Measurements from ENCODE around the gene MB. TPM values are rescaled to one million over a fixed set of nuclear protein-coding genes. Genes with fewer than 3 reads are reported as not detected.
A peak's percentile ranks its signal among the peaks of the same experiment; 100 is the strongest.

The MB gene
- total RNA-seq, 2 experiments from 2014 or later = not detected

DNA sequence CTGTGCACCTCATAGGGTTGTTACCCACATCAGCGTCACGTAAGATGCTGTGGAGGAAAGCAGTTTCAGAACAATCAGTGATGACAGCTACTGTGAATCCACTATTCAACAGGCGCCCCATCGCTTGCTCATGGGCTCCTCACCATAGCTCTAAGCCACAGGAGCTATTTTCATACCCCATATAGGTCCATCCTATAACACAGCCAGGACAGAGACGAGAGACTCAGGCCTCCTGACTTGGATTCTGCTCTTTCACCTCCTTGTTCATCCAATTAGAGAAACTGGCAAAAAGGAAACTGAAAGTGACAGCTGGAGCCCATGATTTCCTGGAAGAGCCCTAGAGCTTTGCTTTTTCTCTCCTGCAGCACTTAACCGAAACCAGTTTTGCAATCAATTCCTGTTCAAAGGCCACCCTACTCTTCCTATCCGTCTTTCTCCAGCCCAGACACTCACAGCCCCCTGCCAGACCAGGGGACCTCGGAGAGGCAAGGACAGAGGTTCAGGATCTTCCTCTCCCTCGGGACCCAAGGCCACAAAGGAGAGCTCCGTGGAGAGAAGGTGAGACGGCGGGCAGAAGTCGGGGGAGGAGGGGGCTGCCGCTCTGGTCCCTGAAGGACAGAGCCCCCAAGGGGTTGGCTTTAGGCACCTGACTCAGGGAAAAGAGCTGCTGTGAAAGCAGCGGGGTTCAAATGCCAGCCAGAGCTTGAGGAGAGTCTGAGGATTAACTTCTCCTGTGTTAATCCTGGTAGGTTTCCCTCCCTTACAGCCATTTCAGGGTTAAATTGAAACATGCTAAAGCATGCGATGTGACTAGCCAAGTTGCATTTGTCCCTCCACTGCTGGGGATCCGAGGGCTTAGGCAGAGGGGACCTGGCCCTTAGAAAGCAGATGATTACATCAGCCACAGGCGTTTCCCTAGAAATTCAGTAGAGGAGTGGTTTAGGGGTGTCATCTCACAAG lies 31.2 kb upstream of the MB start, which contains the start of gene APOL6:
Gene APOL6, plus strand, starts transcription at position 381 of the 960 bp plus-strand sequence. CDS start 7,980 bp downstream, outside the sequence.
- peaks cover 5% of the 10 kb centered on the region; the same call in 1 of the 2 replicates for H3K9me3 ChIP-seq (ENCODE audit: low read length)
- H3K36me3 ChIP-seq (ENCODE audit: insufficient read depth, low read length) = peaks cover 7% of the 10 kb centered on the region
- H2AFZ ChIP-seq (ENCODE audit: low read length) = peak within 1 kb of the TSS; percentile 58
- peak; percentile 81 for DNase-seq (ENCODE audit: low spot score)
- H3K4me1 ChIP-seq (ENCODE audit: insufficient read depth, low read length, poor library complexity, severe bottlenecking) = peaks cover 51% of the 10 kb centered on the region
- TSS peak; percentile 70 for BruUV-seq (replicated peaks)
- H3K9me2 ChIP-seq (ENCODE audit: insufficient read depth, low read length) = no peaks in the 10 kb centered on the region
- H3K27ac ChIP-seq (ENCODE audit: low read depth, low read length, poor library complexity, severe bottlenecking) = peak within 1 kb of the TSS; percentile 90
- ChIA-PET POLR2A (interaction anchor here (0.5 to 1.9 kb wide), 14 partner anchors 14 to 438 kb away, joined by 3 to 8 read pairs (median 3); no protein-coding TSS in a partner anchor), CTCF (ENCODE audit: unreplicated experiment) (interaction anchor here (0.6 kb wide), 1 partner anchor 52 kb away, joined by 5 read pairs; no protein-coding TSS in a partner anchor)
- no peaks in the 10 kb centered on the region for H4K20me1 ChIP-seq (ENCODE audit: insufficient read depth, low read length)
- intact Hi-C loops (cut with micrococcal nuclease; ENCODE audit: unreplicated experiment) = loop anchor here (1.0 to 5.0 kb wide), 3 partner anchors 79 to 273 kb away; no protein-coding TSS in a partner anchor
- peak within 1 kb of the TSS; percentile 76 for H3K4me3 ChIP-seq (ENCODE audit: low read depth, low read length, poor library complexity, severe bottlenecking)
- peaks cover 29% of the 10 kb centered on the region for H3K79me2 ChIP-seq (ENCODE audit: insufficient read depth, low read depth, low read length)
- peak within 1 kb of the TSS; percentile 83 for H3K4me2 ChIP-seq (ENCODE audit: low read length)
- no peak for TF ChIP-seq EZH2phosphoT487 (IDR thresholded peaks at IDR 0.05; ENCODE audit: borderline replicate concordance, low read depth, low read length)
- TF ChIP-seq, protein P1, sequence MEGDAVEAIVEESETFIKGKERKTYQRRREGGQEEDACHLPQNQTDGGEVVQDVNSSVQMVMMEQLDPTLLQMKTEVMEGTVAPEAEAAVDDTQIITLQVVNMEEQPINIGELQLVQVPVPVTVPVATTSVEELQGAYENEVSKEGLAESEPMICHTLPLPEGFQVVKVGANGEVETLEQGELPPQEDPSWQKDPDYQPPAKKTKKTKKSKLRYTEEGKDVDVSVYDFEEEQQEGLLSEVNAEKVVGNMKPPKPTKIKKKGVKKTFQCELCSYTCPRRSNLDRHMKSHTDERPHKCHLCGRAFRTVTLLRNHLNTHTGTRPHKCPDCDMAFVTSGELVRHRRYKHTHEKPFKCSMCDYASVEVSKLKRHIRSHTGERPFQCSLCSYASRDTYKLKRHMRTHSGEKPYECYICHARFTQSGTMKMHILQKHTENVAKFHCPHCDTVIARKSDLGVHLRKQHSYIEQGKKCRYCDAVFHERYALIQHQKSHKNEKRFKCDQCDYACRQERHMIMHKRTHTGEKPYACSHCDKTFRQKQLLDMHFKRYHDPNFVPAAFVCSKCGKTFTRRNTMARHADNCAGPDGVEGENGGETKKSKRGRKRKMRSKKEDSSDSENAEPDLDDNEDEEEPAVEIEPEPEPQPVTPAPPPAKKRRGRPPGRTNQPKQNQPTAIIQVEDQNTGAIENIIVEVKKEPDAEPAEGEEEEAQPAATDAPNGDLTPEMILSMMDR (conservative IDR thresholded peaks at IDR 0.05; ENCODE audit: low read length) = no peak

DNA sequence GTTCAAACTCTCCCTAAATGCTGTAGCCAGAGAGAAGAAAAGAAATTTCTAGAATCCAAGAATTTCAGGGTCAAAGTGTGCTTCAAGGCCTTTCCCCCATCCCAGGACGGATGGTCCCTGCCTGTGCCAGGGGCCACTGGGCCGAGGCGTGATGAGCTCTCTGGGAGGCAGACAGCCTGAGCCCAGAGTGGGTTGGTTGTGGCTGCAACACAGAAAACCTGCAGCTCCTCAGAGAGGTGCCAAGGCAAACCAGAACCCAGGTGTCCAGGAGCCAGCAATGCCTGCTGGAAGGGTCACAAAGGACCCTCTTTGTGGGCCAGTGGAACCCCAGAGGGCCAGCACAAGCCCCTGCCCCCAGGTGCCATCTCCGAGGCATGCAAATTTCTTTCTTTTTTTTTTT lies 28.5 kb upstream of the MB start:
- intact Hi-C loops (cut with micrococcal nuclease; ENCODE audit: unreplicated experiment) = loop anchor here (5.0 kb wide), 1 partner anchor 82 kb away; no protein-coding TSS in a partner anchor
- DNase-seq (ENCODE audit: low spot score) = no peak
- POLR2A ChIA-PET = interaction anchor here (0.7 kb wide), 1 partner anchor 18 kb away, joined by 5 read pairs; no protein-coding TSS in a partner anchor

More for the DNA sequence above, 28.5 kb upstream of the MB start:
- TF ChIP-seq EZH2phosphoT487 (IDR thresholded peaks at IDR 0.05; ENCODE audit: borderline replicate concordance, low read depth, low read length) = no peak
- TF ChIP-seq, protein P1 (conservative IDR thresholded peaks at IDR 0.05; ENCODE audit: low read length) = no peak
- CTCF ChIA-PET (ENCODE audit: unreplicated experiment) = no interaction called here
- Histone ChIP-seq H3K4me2 (ENCODE audit: low read length) (peak overlapping the region; percentile 34), H3K4me1 (ENCODE audit: insufficient read depth, low read length, poor library complexity, severe bottlenecking) (peaks cover 49% of the 10 kb centered on the region), H3K9me3 (ENCODE audit: low read length) (no peaks in the 10 kb centered on the region), H3K79me2 (ENCODE audit: insufficient read depth, low read depth, low read length) (peaks cover 23% of the 10 kb centered on the region), H3K9me2 (ENCODE audit: insufficient read depth, low read length) (no peaks in the 10 kb centered on the region), H3K36me3 (ENCODE audit: insufficient read depth, low read length) (no peaks in the 10 kb centered on the region), H4K20me1 (ENCODE audit: insufficient read depth, low read length) (no peaks in the 10 kb centered on the region), H2AFZ (ENCODE audit: low read length) (peak overlapping the region; percentile 23; the same call in 1 of the 2 replicates), H3K27ac (ENCODE audit: low read depth, low read length, poor library complexity, severe bottlenecking) (no peak overlapping the region), H3K4me3 (ENCODE audit: low read depth, low read length, poor library complexity, severe bottlenecking) (no peak overlapping the region)
- BruUV-seq (replicated peaks) = no TSS peak

Measured in OCI-LY7 (cell line).